Ramos (cell line): ENCODE results near the gene SCAND1.
"Not testable (repeated sequence)": the region's sequence is repeated elsewhere in the genome, so short reads cannot be mapped to it uniquely, and the experiment has no call there.

Experiments
- in situ Hi-C: fragments of 300-500 bp; cut with MboI; formaldehyde crosslinking; loops from one replicate; pipeline ENCODE4 v1.14.3; 2022; ENCODE audit warnings: low sequenced_read_pairs; ENCODE audit not compliant: unreplicated experiment

SCAND1 gene

DNA sequence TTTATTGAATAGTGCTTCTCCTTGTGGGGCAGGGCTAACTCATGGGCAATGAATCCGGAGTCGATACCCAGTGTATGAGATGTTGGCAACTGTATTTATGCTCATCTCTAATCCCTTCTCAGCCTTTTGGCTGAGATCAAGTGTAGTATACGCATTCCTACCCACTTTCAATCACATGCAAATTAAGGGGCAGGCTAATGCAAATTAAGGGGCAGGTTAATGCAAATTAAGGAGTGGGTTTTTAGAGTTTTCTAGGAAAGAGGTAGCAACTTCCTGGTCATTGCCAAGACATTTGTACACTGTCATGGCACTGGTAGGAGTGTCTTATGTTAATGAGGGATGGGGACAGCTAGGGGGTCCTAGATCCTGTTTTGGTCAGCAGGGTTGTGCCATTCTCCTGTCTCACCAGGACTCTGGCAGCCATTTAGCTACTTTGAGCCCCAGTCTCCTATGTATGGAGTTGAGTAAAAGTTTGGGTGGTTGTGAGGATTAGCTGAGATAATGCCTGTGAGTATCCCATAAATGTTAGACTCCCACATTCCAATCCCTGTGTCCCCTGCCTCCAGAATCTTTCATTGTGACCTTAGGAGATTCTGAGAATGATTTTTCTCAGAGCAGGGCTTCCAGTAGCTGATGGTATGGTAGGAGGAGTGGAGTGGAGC is 13.8 kb upstream of the SCAND1 start, which contains the start of gene CNBD2:
Gene CNBD2, plus strand, starts transcription at position 612 of the 662 bp plus-strand sequence. CDS start 173 bp downstream, outside the sequence.
- in situ Hi-C loops, result no loop called here

DNA sequence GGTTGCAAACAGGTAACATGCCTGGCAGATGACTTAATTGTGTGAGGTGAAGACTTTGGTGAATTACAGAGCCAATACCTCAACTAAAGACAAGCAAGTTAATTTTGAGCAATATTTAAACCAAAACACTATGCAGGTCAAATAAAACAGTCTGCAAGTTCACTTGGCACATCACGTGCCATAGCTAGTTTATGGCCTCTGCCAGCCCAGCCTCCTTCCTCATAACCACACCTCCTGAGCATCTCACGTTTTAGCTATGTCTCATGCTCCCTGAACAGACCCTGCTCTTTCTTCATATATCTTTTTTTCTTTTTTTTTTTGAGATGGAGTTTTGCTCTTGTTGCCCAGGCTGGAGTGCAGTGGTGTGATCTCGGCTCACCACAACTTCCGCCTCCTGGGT is 9.6 kb upstream of the SCAND1 start:
- in situ Hi-C loops, result no loop called here

GRCh38 chr20:35959291-35959690 is 5.0 kb upstream of the SCAND1 start:
- in situ Hi-C loops, result not testable (repeated sequence)

DNA sequence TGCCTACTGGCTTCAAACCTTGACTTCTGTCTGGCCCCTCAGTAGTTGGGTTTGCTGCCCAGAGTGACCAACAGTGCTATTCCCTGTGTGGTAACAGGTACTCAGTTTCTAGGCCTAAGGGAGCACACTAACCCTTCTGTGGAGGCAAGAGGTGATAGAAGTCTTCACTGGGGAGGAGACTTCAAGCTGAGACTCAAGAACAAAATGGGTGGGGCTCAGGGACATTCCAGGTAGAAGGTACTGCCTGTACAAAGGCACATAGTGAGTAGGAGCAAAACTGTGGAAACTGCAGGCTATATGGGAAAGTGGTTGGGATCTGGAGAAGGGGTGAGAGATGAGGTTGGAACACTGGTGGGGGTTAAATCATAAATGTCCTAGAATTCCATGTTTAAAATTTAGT is 2.3 kb upstream of the SCAND1 start:
- in situ Hi-C loops, result no loop called here

GRCh38 chr20:35954907-35955251 is 577 bp upstream of the SCAND1 start:
- in situ Hi-C loops, result no loop called here

DNA sequence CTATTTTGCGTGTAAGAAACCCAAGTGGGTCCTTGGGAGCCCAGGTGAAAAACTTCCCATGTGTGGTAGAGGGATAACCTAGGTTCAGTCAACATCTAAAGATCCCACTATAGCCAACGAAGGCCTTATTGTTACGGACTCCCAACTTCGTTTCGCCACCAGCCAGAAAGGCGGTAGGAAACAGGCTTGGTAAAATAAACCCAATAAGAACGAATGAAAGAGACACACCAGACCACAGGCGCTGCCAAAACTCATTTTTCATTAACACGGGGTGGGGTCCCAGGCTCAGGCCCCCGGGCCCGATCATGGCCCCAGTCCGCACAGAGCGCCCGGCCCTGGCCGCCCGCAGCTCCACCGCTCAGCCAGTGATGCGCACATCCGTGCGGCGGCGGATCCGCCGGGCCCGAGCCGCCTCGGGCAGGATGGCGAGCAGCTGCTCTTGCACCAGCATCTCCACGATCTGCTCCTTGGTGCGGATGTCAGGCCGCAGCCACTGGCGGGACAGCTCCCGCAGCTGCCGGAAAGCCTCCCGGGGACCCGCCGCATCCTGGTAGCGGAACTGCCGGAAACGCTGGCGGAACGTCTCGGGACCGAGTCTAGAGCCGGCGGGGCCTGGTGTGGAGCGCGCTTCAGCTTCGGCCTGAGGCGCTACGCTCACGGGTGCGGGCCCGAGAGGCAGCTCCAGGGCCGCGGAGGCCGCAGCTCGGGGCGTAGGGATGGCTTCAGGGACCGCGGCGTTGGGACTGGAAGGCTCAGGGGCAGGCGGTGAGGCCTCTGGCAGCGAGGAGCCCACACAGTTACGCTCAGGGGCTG is 709 bp downstream of the SCAND1 start:
- in situ Hi-C loops, result no loop called here

DNA sequence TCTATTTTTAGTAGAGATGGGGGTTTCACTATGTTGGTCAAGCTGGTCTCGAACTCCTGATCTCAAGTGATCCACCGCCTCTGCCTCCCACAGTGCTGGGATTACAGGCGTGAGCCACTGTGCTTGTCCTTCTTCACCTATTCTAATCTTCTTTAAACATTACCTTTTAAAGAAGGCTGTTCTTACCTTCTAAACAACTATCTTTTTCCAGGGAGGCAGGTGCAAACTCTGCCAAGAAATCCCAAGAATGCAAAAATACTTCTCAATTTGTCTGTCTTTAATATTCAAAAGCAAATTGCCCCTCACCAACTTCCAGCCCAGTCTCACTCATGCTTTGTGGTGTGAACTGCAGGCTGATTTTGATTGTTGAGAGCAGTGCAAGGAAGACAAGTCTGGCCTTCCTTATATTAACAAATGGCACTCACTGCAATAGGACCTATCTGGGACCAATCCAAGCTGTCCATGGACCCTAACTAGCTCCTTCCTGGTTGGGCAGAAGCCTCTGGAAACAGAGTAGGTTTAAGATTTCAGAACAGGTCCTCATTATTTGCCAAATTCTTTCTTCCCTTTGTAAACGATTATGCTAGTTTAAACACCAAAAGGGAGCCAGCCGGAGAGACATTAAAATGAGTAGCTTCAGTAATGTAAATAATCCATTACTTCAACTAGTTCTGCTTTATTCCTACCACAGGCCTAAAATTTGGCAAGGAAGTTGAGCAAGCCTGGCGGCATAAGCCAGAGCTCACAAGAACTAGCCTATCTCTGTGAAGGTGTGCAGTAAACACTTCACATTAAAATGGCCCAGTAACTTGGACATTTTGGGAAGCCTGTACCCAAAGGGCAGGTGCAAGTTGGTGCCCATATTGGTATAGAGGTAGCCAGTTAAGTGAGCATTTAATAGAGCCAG is 1.6 kb downstream of the SCAND1 start:
- in situ Hi-C loops, result no loop called here

DNA sequence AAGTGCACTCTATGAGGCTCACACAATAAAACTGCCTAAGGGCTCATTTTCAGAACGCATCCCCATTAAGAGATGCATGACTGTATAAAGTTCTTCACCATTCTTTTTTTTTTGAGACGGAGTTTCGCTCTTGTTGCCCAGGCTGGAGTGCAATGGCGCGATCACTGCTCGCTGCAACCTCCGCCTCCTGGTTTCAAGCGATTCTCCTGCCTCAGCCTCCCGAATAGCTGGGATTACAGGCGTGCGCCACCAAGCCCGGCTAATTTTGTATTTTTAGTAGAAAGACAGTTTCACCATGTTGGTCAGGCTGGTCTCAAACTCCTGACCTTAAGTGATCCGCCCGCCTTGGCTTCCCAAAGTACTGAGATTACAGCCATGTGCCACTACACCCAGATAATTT is 2.2 kb downstream of the SCAND1 start:
- in situ Hi-C loops, result not testable (repeated sequence)

- in situ Hi-C loops, result no loop called here
Measured at GRCh38 chr20:35950093-35950492, 4.2 kb downstream of the SCAND1 start.

DNA sequence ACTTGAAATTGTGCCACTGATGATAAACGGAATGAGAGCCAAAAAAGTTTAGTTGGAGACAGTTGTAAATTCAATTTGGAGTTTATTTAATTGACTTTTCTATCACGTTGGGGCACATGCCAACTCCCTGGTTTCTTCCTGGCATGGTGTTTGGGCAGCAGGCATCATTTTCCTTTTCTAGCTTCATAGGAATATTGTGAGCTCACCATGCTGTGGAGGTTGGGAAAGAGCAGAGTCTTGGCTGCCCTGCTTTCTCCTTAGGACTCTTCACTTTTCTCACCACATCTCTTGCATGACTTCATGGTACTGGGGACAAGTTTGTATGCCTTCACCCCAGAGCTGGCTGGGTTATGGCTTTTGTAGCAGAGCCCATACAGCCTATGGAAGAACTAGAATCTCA is 6.4 kb downstream of the SCAND1 start:
- in situ Hi-C loops, result no loop called here

DNA sequence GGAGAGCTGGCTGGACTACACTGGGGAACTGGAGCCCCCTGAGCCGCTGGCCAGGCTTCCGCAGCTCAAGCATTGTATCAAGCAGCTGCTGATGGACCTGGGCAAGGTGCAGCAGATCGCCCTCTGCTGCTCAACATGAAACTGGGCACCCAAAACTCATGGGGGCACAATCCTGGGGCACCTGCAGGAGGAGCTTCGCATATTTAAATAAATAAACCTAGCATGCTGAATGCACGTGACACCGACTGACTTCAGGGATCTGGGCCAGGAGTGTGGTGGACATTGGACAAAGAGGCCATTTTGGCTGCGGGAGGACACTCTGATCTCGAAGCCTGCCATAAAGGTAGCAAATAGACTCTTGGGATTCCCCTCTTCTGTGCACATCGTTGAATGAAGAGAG is 6.8 kb downstream of the SCAND1 start:
- in situ Hi-C loops, result no loop called here

DNA sequence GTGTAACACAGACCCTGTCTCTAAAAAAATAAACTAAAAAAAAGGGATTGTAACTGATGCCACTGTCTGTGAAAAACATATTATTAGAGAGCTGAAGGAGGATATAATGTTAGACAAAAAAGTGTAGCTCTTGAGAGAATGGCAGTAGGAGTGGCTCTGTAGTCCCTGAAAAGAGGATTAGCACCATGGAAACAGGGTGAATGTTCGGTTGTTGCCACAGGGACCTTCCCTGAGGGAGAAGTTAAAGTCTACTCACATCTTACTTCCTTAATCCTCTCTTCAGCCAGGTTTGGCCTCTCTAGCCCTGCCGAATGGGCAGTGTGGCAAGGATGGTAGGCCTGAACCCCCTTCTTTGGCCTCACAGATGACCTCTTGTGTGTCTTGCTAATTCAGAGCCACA is 12.1 kb downstream of the SCAND1 start:
- in situ Hi-C loops, result no loop called here

GRCh38 chr20:35941620-35942019 is 12.7 kb downstream of the SCAND1 start:
- in situ Hi-C loops, result no loop called here

GRCh38 chr20:35939264-35939663 is 15.0 kb downstream of the SCAND1 start:
- in situ Hi-C loops, result no loop called here

DNA sequence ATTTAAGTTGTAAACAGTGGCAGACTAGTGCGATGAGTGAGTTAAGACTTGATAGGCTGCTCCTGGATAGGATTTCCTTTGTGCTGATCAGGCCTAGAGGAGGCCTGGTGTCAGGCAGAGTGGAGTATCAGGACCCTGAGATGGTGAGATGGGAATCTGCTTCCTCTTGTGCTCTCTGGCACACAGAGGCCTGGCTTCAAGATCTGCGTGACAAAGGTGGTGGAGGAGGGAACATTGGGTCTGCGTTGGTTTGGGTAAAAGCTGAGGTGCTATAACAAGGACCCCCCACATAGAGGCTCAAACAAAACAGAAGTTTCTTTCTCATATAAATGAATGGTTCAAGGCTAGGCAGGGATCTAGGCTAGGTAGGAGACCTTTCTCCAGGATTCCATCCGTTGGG is 20.3 kb downstream of the SCAND1 start:
- in situ Hi-C loops, result no loop called here

DNA sequence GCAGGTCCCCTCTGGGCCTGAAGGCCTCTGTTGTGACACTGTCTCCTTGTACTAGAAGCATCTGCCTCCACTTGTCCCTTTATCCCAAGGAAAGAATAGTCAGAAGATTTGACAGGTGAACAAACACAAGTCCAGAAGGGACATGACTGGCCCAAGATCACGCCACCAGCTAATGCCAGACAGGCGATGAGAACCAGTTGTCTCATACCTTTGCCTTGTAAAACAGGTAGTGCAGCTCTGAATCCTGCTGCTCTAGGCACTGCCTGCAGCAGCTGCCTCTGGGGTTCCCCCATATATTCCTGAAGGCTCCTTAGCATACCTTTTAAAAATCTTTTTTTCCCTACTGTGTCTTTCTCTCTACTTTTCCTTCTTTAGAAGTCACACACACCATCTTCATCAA is 25.0 kb downstream of the SCAND1 start:
- in situ Hi-C loops, result no loop called here

DNA sequence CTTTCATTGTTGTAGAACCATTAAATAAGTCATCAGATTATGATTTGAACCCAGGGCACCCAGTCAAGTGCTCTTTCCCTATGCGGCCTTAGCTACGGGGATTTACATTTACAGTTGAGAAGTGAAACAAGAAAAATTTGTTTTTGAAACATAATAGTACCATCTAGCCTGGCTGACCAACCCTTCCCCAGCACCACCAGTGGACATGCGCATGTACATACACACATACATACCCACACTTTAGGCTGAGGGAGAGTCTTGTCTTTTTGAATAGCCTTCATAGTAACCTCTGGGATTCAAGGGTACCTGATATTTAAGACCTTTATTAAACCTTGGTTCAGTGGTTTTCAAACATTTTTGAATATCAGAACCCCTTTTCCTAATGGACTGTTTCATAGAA is 33.8 kb downstream of the SCAND1 start:
- in situ Hi-C loops, result no loop called here

- in situ Hi-C loops, result no loop called here
Measured at GRCh38 chr20:35918021-35918420, 36.3 kb downstream of the SCAND1 start.

GRCh38 chr20:35917077-35917476 is 37.2 kb downstream of the SCAND1 start:
- in situ Hi-C loops, result no loop called here

GRCh38 chr20:35912881-35913280 is 41.4 kb downstream of the SCAND1 start:
- in situ Hi-C loops, result no loop called here

DNA sequence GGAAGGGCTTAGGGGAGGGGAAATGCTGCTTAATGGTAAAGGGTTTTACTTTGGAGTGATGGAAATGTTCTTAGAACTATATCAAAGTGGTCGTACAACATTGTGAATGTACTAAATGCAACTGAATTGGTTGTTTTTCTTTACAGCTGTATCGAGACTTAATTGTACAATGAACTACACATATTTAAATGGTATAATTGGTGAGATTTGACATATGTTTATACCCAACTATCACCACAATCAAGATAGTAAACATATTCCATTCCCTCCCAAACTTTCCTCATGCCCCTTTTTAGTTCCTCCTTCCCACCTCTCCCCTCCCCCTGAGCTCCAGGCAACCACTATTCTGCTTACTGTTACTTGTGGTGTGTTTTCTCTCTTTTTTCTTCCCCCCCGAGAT is 44.0 kb downstream of the SCAND1 start:
- in situ Hi-C loops, result no loop called here
